Esophagus muscularis mucosa (tissue), 4 donors: ENCODE data around the gene B3GNT5. TPM values are rescaled to one million over a fixed set of nuclear protein-coding genes. Genes with fewer than 3 reads are reported as not detected.

Source experiments
- DNase-seq: peaks from one replicate; pipeline ENCODE4 v3.0.0-alpha.2; 2017; ENCODE audit errors: extremely low spot score
- H3K27ac ChIP-seq, 4 donors: fragments of 200-600 bp; sonication (generic); replicated peaks in 1 of 4; 1 replicate in 3 of 4; 2 replicates in 1 of 4; pipeline ENCODE4 v1.5.1; 2016 to 2019; ENCODE audit warnings: mild to moderate bottlenecking in 1 of 4
- H3K27me3 ChIP-seq, 4 donors: fragments of 200-600 bp; sonication (generic); one replicate each; pipeline versions ENCODE4 v1.5.1 to v1.6.0; 2016 to 2019
- H3K36me3 ChIP-seq, 4 donors: fragments of 200-600 bp; sonication (generic); one replicate each; pipeline ENCODE4 v1.5.1; 2016 to 2019
- H3K4me1 ChIP-seq, 4 donors: fragments of 200-600 bp; sonication (generic); one replicate each; pipeline ENCODE4 v1.5.1; 2016 to 2019
- H3K4me3 ChIP-seq, 4 donors: fragments of 200-600 bp; sonication (generic); 1 replicate in 2 of 4; 2 replicates in 2 of 4; pipeline ENCODE4 v1.5.1; 2016 to 2019; ENCODE audit warnings: mild to moderate bottlenecking in 4 of 4, moderate library complexity in 1 of 4
- H3K9me3 ChIP-seq, 4 donors: fragments of 200-600 bp; sonication (generic); 1 replicate in 3 of 4; 2 replicates in 1 of 4; pipeline ENCODE4 v1.5.1; 2016 to 2019
- CTCF ChIP-seq, 3 experiments: fragments of 200-600 bp in 2 of 3; fragments of 450-650 bp in 1 of 3; sonication (generic) in 2 of 3; IDR thresholded peaks; one replicate each; pipeline ENCODE4 v1.5.1; 2017 to 2019; ENCODE audit warnings: antibody characterized with exemption in 3 of 3, mild to moderate bottlenecking in 2 of 3, moderate library complexity in 1 of 3
- EP300 ChIP-seq: sonication (generic); formaldehyde crosslinking; IDR thresholded peaks from one replicate; pipeline ENCODE4 v1.6.1; 2017; ENCODE audit warnings: antibody characterized with exemption
- POLR2A ChIP-seq: fragments of 450-650 bp; IDR thresholded peaks from one replicate; pipeline ENCODE4 v1.6.1; 2017; ENCODE audit warnings: antibody characterized with exemption, moderate library complexity, mild to moderate bottlenecking, low read depth
- POLR2AphosphoS5 ChIP-seq, 2 donors: sonication (generic); formaldehyde crosslinking; IDR thresholded peaks; one replicate each; pipeline ENCODE4 v1.6.1; 2017; ENCODE audit warnings: antibody characterized with exemption in 2 of 2
- WGBS: methylation state at CpG from one replicate; pipeline ENCODE4 v1.1.5; 2018; 5-methylcytosine and 5-hydroxymethylcytosine counted together
- intact Hi-C: fragments of 100-400 bp; cut with DNase I; formaldehyde crosslinking; loops from one replicate; pipeline ENCODE4 v1.15.1; 2023
- total RNA-seq, 4 donors: library from RNA; depleted of rRNA; stranded (reverse); fragments of >200 nt; gene quantifications; one replicate each; pipeline versions ENCODE4 v1.1.0 to v1.2.1, GENCODE V29; 2016

Gene B3GNT5
- total RNA-seq, 4 donors from 2014 or later = 2.1 to 11.3 (median 5.2) TPM

GRCh38 chr3:183255348-183255730 is 2.3 kb downstream of the B3GNT5 start:
- Histone ChIP-seq H3K4me3 (peak overlapping the region in 2 of 4 donors; percentile 86 to 88), H3K27ac (peak overlapping the region in 1 of 4 donors; percentile 92), H3K27me3 (no peaks in the 10 kb centered on the region), H3K36me3 (no peaks in the 10 kb centered on the region), H3K9me3 (no peaks in the 10 kb centered on the region), H3K4me1 (peaks cover 0 to 32% (median 21%) of the 10 kb centered on the region in 4 donors)
- intact Hi-C loops = loop anchor here (5.0 to 10.0 kb wide), 2 partner anchors 37 to 131 kb away; no protein-coding TSS in a partner anchor
- DNase-seq = no peak
- 91% methylated on average over 4 of the region's 4 CpGs for WGBS
- TF ChIP-seq POLR2AphosphoS5 (IDR thresholded peaks at IDR 0.05) (no peak), EP300 (no peak), POLR2A (no peak), CTCF (IDR thresholded peaks at IDR 0.05) (no peak)

GRCh38 chr3:183259087-183259486 is 6.0 kb downstream of the B3GNT5 start:
- intact Hi-C loops = loop anchor here (5.0 to 10.0 kb wide), 2 partner anchors 33 to 134 kb away; no protein-coding TSS in a partner anchor
- H3K4me1 ChIP-seq = peaks cover 0 to 23% (median 15%) of the 10 kb centered on the region in 4 donors
- TF ChIP-seq EP300 (no peak), POLR2A (no peak), POLR2AphosphoS5 (IDR thresholded peaks at IDR 0.05) (no peak), CTCF (IDR thresholded peaks at IDR 0.05) (no peak)
- H3K4me3 ChIP-seq = no peak overlapping the region
- no peaks in the 10 kb centered on the region for H3K36me3 ChIP-seq
- H3K27me3 ChIP-seq = no peaks in the 10 kb centered on the region
- 72% methylated on average over 3 of the region's 3 CpGs for WGBS
- DNase-seq = no peak
- H3K9me3 ChIP-seq = no peaks in the 10 kb centered on the region
- peak overlapping the region in 2 of 4 donors; percentile 11 to 16 for H3K27ac ChIP-seq

GRCh38 chr3:183259621-183260020 is 6.6 kb downstream of the B3GNT5 start:
- intact Hi-C loops = loop anchor here (5.0 to 10.0 kb wide), 2 partner anchors 33 to 135 kb away; no protein-coding TSS in a partner anchor
- TF ChIP-seq CTCF (IDR thresholded peaks at IDR 0.05) (no peak), POLR2A (no peak), EP300 (no peak), POLR2AphosphoS5 (IDR thresholded peaks at IDR 0.05) (no peak)
- Histone ChIP-seq H3K4me3 (no peak overlapping the region), H3K4me1 (peaks cover 0 to 20% (median 12%) of the 10 kb centered on the region in 4 donors), H3K27ac (peak overlapping the region in 2 of 4 donors; percentile 11 to 16), H3K9me3 (no peaks in the 10 kb centered on the region), H3K27me3 (no peaks in the 10 kb centered on the region), H3K36me3 (no peaks in the 10 kb centered on the region)
- DNase-seq = no peak
- WGBS = 80% methylated on average over 2 of the region's 2 CpGs

GRCh38 chr3:183260167-183260904 is 7.3 kb downstream of the B3GNT5 start:
- no peak for DNase-seq
- Histone ChIP-seq H3K4me3 (no peak overlapping the region), H3K4me1 (peaks cover 0 to 15% (median 8%) of the 10 kb centered on the region in 4 donors), H3K36me3 (no peaks in the 10 kb centered on the region), H3K27ac (peak overlapping the region in 1 of 4 donors; percentile 11), H3K9me3 (no peaks in the 10 kb centered on the region), H3K27me3 (no peaks in the 10 kb centered on the region)
- TF ChIP-seq EP300 (no peak), POLR2A (no peak), POLR2AphosphoS5 (IDR thresholded peaks at IDR 0.05) (no peak), CTCF (IDR thresholded peaks at IDR 0.05) (no peak)
- 65% methylated on average over 7 of the region's 7 CpGs for WGBS
- intact Hi-C loops = no loop called here
